ENCODE data around the gene MED25.
A peak's percentile ranks its signal among the peaks of the same experiment; 100 is the strongest.

The MED25 gene

GRCh38 chr19:49817964-49818648 is at the start of gene MED25:
Gene MED25 (plus strand): TSS chr19:49818289. CDS start chr19:49818342, 53 bp downstream.
- no peak for TF ChIP-seq CTCF (IDR thresholded peaks at IDR 0.05; ENCODE audit: extremely low read depth, missing control alignments)
- DNase-seq (ENCODE audit: low spot score): peak; percentile 93

GRCh38 chr19:49770529-49770928 is 47.6 kb upstream of the MED25 start:
- TF ChIP-seq CTCF (IDR thresholded peaks at IDR 0.05; ENCODE audit: extremely low read depth, missing control alignments): no peak
- DNase-seq (ENCODE audit: low spot score): no peak

- TF ChIP-seq CTCF (IDR thresholded peaks at IDR 0.05; ENCODE audit: extremely low read depth, missing control alignments): no peak
- DNase-seq (ENCODE audit: low spot score): no peak
Observed at GRCh38 chr19:49771674-49772139, 46.4 kb upstream of the MED25 start.

- DNase-seq (ENCODE audit: low spot score): no peak
- TF ChIP-seq CTCF (IDR thresholded peaks at IDR 0.05; ENCODE audit: extremely low read depth, missing control alignments): no peak
Observed at GRCh38 chr19:49772850-49773432, 45.1 kb upstream of the MED25 start.

- TF ChIP-seq CTCF (IDR thresholded peaks at IDR 0.05; ENCODE audit: extremely low read depth, missing control alignments): no peak
- DNase-seq (ENCODE audit: low spot score): no peak
Observed at GRCh38 chr19:49773663-49774350, 44.3 kb upstream of the MED25 start.

- no peak for DNase-seq (ENCODE audit: low spot score)
- TF ChIP-seq CTCF (IDR thresholded peaks at IDR 0.05; ENCODE audit: extremely low read depth, missing control alignments): no peak
Observed at GRCh38 chr19:49774969-49775368, 43.1 kb upstream of the MED25 start.

GRCh38 chr19:49775742-49776370 is 42.2 kb upstream of the MED25 start:
- no peak for DNase-seq (ENCODE audit: low spot score)
- no peak for TF ChIP-seq CTCF (IDR thresholded peaks at IDR 0.05; ENCODE audit: extremely low read depth, missing control alignments)
